Neural progenitor cell (in vitro differentiated cells): Measurements from ENCODE around the gene STPG3. TPM values are rescaled to one million over a fixed set of nuclear protein-coding genes. Genes with fewer than 3 reads are reported as not detected.

Source experiments
- DNase-seq: peaks from one replicate; pipeline ENCODE4 v3.0.0-alpha.2; 2016; ENCODE audit warnings: low spot score
- H2AFZ ChIP-seq: fragments of 200-600 bp; sonication (generic); replicated peaks from 2 replicates; pipeline ENCODE4 v1.6.1; 2016; ENCODE audit warnings: antibody characterized with exemption
- H3F3A ChIP-seq: fragments of 200-600 bp; sonication (generic); 2 replicates; pipeline ENCODE4 v1.6.1; 2016; ENCODE audit warnings: antibody characterized with exemption, low read depth
- H3K27ac ChIP-seq: fragments of 200-600 bp; sonication (generic); 2 replicates; pipeline ENCODE4 v1.5.1; 2016; ENCODE audit warnings: mild to moderate bottlenecking
- H3K27me3 ChIP-seq: fragments of 200-600 bp; sonication (generic); 2 replicates; pipeline ENCODE4 v1.6.1; 2016; ENCODE audit warnings: mild to moderate bottlenecking, moderate library complexity
- H3K36me3 ChIP-seq: fragments of 200-600 bp; sonication (generic); 2 replicates; pipeline ENCODE4 v1.5.1; 2016
- H3K4me1 ChIP-seq: fragments of 200-600 bp; sonication (generic); 2 replicates; pipeline ENCODE4 v1.6.1; 2016; ENCODE audit warnings: mixed run types
- H3K4me2 ChIP-seq: fragments of 200-600 bp; sonication (generic); 2 replicates; pipeline ENCODE4 v1.6.1; 2016
- H3K4me3 ChIP-seq: fragments of 200-600 bp; sonication (generic); 2 replicates; pipeline ENCODE4 v1.5.1; 2016
- H3K79me2 ChIP-seq: fragments of 200-600 bp; sonication (generic); 2 replicates; pipeline ENCODE4 v1.6.1; 2016; ENCODE audit warnings: low read depth
- H3K9ac ChIP-seq: fragments of 200-600 bp; sonication (generic); 2 replicates; pipeline ENCODE4 v1.6.1; 2016
- H3K9me3 ChIP-seq: fragments of 200-600 bp; sonication (generic); 2 replicates; pipeline ENCODE4 v1.5.1; 2016; ENCODE audit warnings: low read depth
- H4K20me1 ChIP-seq: fragments of 200-600 bp; sonication (generic); 2 replicates; pipeline ENCODE4 v1.6.1; 2016; ENCODE audit warnings: low read depth
- H3K27ac Mint-ChIP-seq: 3 replicates; pipeline ENCODE4 v1.8.0; 2021; ENCODE audit warnings: mixed read lengths
- H3K27me3 Mint-ChIP-seq: 2 replicates; pipeline ENCODE4 v1.8.0; 2022; ENCODE audit warnings: low read depth, mild to moderate bottlenecking, inconsistent platforms, moderate library complexity, mixed read lengths; ENCODE audit not compliant: insufficient read depth
- H3K36me3 Mint-ChIP-seq: 3 replicates; pipeline ENCODE4 v1.8.0; 2021; ENCODE audit warnings: mixed read lengths
- H3K4me1 Mint-ChIP-seq: 3 replicates; pipeline ENCODE4 v1.8.0; 2021; ENCODE audit warnings: mixed read lengths
- H3K4me3 Mint-ChIP-seq: 3 replicates; pipeline ENCODE4 v1.8.0; 2021; ENCODE audit warnings: mild to moderate bottlenecking, moderate library complexity, mixed read lengths
- H3K9me3 Mint-ChIP-seq: 3 replicates; pipeline ENCODE4 v1.8.0; 2020; ENCODE audit warnings: mixed read lengths
- EZH2 ChIP-seq: fragments of 200-600 bp; sonication (generic); IDR thresholded peaks from 2 replicates; pipeline ENCODE4 v1.6.1; 2017; ENCODE audit warnings: antibody characterized with exemption, mild to moderate bottlenecking, moderate library complexity
- EZH2phosphoT487 ChIP-seq: fragments of 200-600 bp; sonication (generic); IDR thresholded peaks from 2 replicates; pipeline ENCODE4 v1.6.1; 2017; ENCODE audit warnings: antibody characterized with exemption
- total RNA-seq: library from RNA; depleted of rRNA; stranded (reverse); fragments of >200 nt; gene quantifications from 2 replicates; pipeline ENCODE4 v1.2.3, GENCODE V29; 2015; ENCODE audit warnings: low replicate concordance
- TF ChIP-seq, protein P1 (sequence below): fragments of 200-600 bp; sonication (generic); IDR thresholded peaks from 2 replicates; pipeline ENCODE4 v1.5.1; 2017; ENCODE audit warnings: antibody characterized with exemption, mild to moderate bottlenecking

The STPG3 gene
- total RNA-seq, 1 donor from 2014 or later = not detected

DNA sequence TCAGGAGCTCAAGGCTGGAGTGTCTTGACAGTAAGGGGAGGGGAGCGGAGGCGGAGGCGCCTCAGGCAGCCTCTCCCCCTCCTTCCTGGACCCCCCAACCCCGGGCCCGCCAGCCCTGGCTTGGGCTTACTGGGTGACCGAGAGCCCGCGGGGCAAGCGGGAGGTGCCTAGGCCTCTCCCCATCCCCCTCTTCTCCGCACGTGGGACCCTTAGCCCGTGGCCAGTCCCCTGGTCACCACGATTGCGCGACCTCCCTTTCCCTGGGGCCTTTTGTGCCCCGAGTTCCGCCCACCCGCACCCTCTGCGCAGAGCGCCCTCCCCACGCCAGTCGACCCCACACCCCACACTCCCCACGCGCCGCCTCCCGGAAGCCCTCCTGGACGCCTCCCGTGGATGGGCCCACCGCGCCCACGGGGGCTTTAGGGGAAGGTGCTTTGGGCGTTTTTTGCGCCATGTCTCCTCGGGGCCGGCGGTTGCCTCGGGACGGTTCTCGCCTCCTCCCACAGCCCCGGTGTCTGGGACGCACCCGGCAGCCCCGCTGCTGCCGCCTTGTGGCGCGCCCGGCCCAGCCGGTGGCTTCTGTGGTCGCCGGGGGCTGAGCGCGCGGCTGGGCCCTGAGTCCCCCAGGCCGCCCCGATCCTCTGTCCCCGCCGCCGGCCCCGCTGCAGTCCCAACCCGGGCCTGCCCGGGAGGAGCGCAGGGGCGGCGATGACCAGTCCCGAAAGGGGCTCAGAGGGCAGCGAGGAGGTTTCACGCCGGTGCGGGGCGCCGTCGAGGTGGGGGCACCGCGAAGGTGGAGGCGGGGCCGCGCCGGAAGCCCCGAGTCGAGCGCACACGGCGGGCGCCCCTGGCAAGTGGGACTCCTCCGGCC lies 29.6 kb downstream of the STPG3 start:
- peaks cover 11% of the 10 kb centered on the region for H3K27me3 Mint-ChIP-seq
- Histone ChIP-seq H3K27ac (no peak overlapping the region), H3K36me3 (no peaks in the 10 kb centered on the region), H3K4me3 (peak overlapping the region; percentile 54), H2AFZ (peak overlapping the region; percentile 71), H3K4me2 (peak overlapping the region; percentile 79), H3K4me1 (peaks cover 24% of the 10 kb centered on the region), H3K9me3 (no peaks in the 10 kb centered on the region), H3F3A (peaks cover 25% of the 10 kb centered on the region), H3K9ac (no peak overlapping the region), H3K79me2 (no peaks in the 10 kb centered on the region), H3K27me3 (peaks cover 63% of the 10 kb centered on the region), H4K20me1 (no peaks in the 10 kb centered on the region)
- peaks cover 16% of the 10 kb centered on the region for H3K4me1 Mint-ChIP-seq
- H3K4me3 Mint-ChIP-seq = peak overlapping the region; percentile 67
- no peak overlapping the region for H3K27ac Mint-ChIP-seq
- peak; percentile 82 for DNase-seq
- no peaks in the 10 kb centered on the region for H3K36me3 Mint-ChIP-seq
- H3K9me3 Mint-ChIP-seq = peaks cover 7% of the 10 kb centered on the region
- TF ChIP-seq EZH2 = no peak
- TF ChIP-seq, protein P1, sequence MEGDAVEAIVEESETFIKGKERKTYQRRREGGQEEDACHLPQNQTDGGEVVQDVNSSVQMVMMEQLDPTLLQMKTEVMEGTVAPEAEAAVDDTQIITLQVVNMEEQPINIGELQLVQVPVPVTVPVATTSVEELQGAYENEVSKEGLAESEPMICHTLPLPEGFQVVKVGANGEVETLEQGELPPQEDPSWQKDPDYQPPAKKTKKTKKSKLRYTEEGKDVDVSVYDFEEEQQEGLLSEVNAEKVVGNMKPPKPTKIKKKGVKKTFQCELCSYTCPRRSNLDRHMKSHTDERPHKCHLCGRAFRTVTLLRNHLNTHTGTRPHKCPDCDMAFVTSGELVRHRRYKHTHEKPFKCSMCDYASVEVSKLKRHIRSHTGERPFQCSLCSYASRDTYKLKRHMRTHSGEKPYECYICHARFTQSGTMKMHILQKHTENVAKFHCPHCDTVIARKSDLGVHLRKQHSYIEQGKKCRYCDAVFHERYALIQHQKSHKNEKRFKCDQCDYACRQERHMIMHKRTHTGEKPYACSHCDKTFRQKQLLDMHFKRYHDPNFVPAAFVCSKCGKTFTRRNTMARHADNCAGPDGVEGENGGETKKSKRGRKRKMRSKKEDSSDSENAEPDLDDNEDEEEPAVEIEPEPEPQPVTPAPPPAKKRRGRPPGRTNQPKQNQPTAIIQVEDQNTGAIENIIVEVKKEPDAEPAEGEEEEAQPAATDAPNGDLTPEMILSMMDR = peak; percentile 58
- TF ChIP-seq EZH2phosphoT487 = peak; percentile 65

DNA sequence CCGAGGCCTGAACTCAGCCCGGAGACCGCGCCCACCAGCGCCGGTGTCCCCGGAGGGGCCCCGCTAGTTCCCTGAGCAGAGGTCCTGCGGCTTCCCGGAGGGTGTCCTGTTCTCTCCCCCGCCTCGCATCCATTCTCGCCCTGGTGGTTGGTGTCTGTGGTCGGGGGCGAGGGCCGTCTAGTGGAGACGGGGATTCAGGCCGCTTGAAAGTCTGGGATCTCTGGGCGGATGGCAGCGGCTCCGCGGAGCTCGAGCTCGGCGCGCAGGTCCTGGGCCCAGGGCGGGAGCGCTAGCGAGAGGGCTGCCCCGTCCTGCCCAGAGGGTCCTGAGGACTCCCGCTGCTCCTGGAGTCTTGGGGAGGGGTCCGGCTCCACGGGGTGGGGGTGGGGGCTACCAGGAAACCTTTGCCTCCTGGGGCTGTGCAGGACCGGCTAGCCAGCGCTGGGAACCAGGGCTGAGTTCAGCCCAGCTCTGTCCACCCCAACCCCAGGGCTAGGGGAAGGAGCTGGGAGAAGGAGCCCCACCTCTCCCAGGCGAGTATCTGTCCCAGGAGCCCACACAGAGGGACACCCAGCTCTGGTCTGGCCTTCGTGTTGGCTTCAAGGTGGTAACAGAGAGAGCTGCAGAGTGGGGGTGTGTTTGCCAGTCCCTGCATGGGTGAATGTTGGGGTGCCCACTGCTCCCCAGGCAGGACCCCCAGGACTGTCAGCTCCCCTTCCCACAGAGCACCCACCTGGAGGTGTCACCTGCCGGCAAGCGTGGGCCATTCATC lies 30.4 kb downstream of the STPG3 start:
- Mint-ChIP-seq H3K9me3 (peaks cover 7% of the 10 kb centered on the region), H3K36me3 (no peaks in the 10 kb centered on the region), H3K4me3 (peak overlapping the region; percentile 33), H3K4me1 (peaks cover 13% of the 10 kb centered on the region), H3K27me3 (peaks cover 9% of the 10 kb centered on the region), H3K27ac (no peak overlapping the region)
- Histone ChIP-seq H3K27me3 (peaks cover 68% of the 10 kb centered on the region), H3K4me2 (peak overlapping the region; percentile 79), H2AFZ (peak overlapping the region; percentile 71), H3K4me3 (peak overlapping the region; percentile 54), H3F3A (peaks cover 20% of the 10 kb centered on the region), H3K4me1 (peaks cover 20% of the 10 kb centered on the region), H3K79me2 (no peaks in the 10 kb centered on the region), H3K9ac (no peak overlapping the region), H3K9me3 (no peaks in the 10 kb centered on the region), H4K20me1 (no peaks in the 10 kb centered on the region), H3K36me3 (no peaks in the 10 kb centered on the region), H3K27ac (no peak overlapping the region)
- DNase-seq = peak; percentile 64
- TF ChIP-seq EZH2phosphoT487 = peak; percentile 53
- TF ChIP-seq, protein P1 = no peak

GRCh38 chr9:137286975-137287383 lies 35.9 kb downstream of the STPG3 start:
- H3K9ac ChIP-seq = no peak overlapping the region
- no peak overlapping the region for H3K4me2 ChIP-seq
- H3K27ac Mint-ChIP-seq = no peak overlapping the region
- peaks cover 12% of the 10 kb centered on the region for H3K27me3 Mint-ChIP-seq
- TF ChIP-seq, protein P1 = peak; percentile 50
- TF ChIP-seq EZH2phosphoT487 = no peak
- peaks cover 27% of the 10 kb centered on the region for H3K27me3 ChIP-seq
- no peaks in the 10 kb centered on the region for H3K36me3 Mint-ChIP-seq
- no peaks in the 10 kb centered on the region for H3K36me3 ChIP-seq
- H3K9me3 Mint-ChIP-seq = peaks cover 12% of the 10 kb centered on the region
- H3F3A ChIP-seq = peaks cover 11% of the 10 kb centered on the region
- no peak overlapping the region for H3K27ac ChIP-seq
- H4K20me1 ChIP-seq = no peaks in the 10 kb centered on the region
- no peaks in the 10 kb centered on the region for H3K4me1 ChIP-seq
- peaks cover 12% of the 10 kb centered on the region for H3K4me1 Mint-ChIP-seq
- DNase-seq = peak; percentile 64
- H3K79me2 ChIP-seq = no peaks in the 10 kb centered on the region
- H3K4me3 ChIP-seq = no peak overlapping the region
- no peaks in the 10 kb centered on the region for H3K9me3 ChIP-seq
- peak overlapping the region; percentile 61 for H3K4me3 Mint-ChIP-seq
- H2AFZ ChIP-seq = no peak overlapping the region
